GM12892 (cell line): ENCODE measurements around the gene CFLAR.

ENCODE experiments used
- POLR2A ChIP-seq: IDR thresholded peaks from 2 replicates; pipeline ENCODE4 v1.6.1; 2011; ENCODE audit warnings: low read depth, low read length, control low read depth
- POLR2AphosphoS5 ChIP-seq: IDR thresholded peaks from 2 replicates; pipeline ENCODE4 v1.6.1; 2011; ENCODE audit warnings: low read depth, low read length, control low read depth
- TAF1 ChIP-seq: IDR thresholded peaks from 2 replicates; pipeline ENCODE4 v1.6.1; 2011; ENCODE audit warnings: low read depth, mild to moderate bottlenecking, control low read depth, low read length, borderline replicate concordance

GRCh38 chr2:201200345-201200744, 84.4 kb downstream of the CFLAR start:
- no peak for TF ChIP-seq POLR2A
- TF ChIP-seq TAF1, result no peak
- TF ChIP-seq POLR2AphosphoS5, result no peak
